ENCODE measurements around the gene ADAMTS8. TPM values are rescaled to one million over a fixed set of nuclear protein-coding genes. Genes with fewer than 3 reads are reported as not detected.

The ADAMTS8 gene
- total RNA-seq, 6 experiments from 2014 or later, result 0.11 TPM; not detected in 5

DNA sequence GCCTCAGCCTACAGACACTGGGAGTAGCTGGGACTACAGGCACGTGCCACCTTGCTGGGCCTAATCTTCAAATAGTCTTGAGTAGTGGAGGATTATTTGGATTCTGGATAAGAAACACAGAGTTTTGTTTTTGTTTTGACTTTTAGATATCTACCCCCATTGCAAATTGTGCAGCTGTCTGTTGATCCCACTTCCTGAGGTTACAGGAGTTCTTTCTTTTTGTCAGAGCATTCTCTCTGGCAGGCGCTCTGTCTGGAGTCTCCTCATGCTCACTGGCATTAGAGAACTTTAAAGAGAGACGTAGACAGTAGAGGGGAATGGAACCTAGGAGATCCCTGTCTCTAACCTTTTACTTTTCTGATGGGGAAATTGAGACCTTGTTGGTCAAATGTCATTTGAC, 7.8 kb upstream of the ADAMTS8 start:
- ATAC-seq, result no peak

GRCh38 chr11:130435671-130436070, 7.3 kb upstream of the ADAMTS8 start:
- intact Hi-C loops (cut with DNase I), result loop anchor here in 1 of 2 donors (10.0 kb wide), 1 partner anchor 229 kb away; no protein-coding TSS in a partner anchor
- no peak for ATAC-seq

More for the DNA sequence above, 7.8 kb upstream of the ADAMTS8 start:
- no peaks in the 10 kb centered on the region for H3K36me3 ChIP-seq
- H3K27ac ChIP-seq, result no peak overlapping the region
- WGBS (ENCODE audit: insufficient coverage, low coverage, low lambda C conversion rate, missing lambda C conversion rate), result 44% methylated on average over 3 of the region's 3 CpGs
- no peak for DNase-seq
- H3K27me3 ChIP-seq, result no peaks in the 10 kb centered on the region
- intact Hi-C loops (cut with DNase I), result loop anchor here in 1 of 2 donors (10.0 kb wide), 1 partner anchor 229 kb away; no protein-coding TSS in a partner anchor
- H3K4me1 ChIP-seq, result no peaks in the 10 kb centered on the region
- TF ChIP-seq, protein P1, sequence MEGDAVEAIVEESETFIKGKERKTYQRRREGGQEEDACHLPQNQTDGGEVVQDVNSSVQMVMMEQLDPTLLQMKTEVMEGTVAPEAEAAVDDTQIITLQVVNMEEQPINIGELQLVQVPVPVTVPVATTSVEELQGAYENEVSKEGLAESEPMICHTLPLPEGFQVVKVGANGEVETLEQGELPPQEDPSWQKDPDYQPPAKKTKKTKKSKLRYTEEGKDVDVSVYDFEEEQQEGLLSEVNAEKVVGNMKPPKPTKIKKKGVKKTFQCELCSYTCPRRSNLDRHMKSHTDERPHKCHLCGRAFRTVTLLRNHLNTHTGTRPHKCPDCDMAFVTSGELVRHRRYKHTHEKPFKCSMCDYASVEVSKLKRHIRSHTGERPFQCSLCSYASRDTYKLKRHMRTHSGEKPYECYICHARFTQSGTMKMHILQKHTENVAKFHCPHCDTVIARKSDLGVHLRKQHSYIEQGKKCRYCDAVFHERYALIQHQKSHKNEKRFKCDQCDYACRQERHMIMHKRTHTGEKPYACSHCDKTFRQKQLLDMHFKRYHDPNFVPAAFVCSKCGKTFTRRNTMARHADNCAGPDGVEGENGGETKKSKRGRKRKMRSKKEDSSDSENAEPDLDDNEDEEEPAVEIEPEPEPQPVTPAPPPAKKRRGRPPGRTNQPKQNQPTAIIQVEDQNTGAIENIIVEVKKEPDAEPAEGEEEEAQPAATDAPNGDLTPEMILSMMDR (IDR thresholded peaks at IDR 0.05), result no peak
- no peak for TF ChIP-seq POLR2A (IDR thresholded peaks at IDR 0.05)
- H3K4me3 ChIP-seq, result no peak overlapping the region
- H3K9me3 ChIP-seq, result no peaks in the 10 kb centered on the region

GRCh38 chr11:130434521-130435223, 6.3 kb upstream of the ADAMTS8 start:
- Histone ChIP-seq H3K36me3 (no peaks in the 10 kb centered on the region), H3K27ac (peak overlapping the region; percentile 24 to 62 (median 41)), H3K4me1 (no peaks in the 10 kb centered on the region), H3K4me3 (peak overlapping the region; percentile 51 to 68 (median 58)), H3K9me3 (no peaks in the 10 kb centered on the region), H3K27me3 (peaks cover 0 to 6% of the 10 kb centered on the region in 2 donors)
- peak; percentile 73 to 79 (median 74) for DNase-seq
- 1% methylated on average over 17 of the region's 20 CpGs for whole genome bisulfite sequencing (ENCODE audit: insufficient coverage, low coverage, low lambda C conversion rate, missing lambda C conversion rate)
- no peak for TF ChIP-seq POLR2A (IDR thresholded peaks at IDR 0.05)
- TF ChIP-seq, protein P1 (IDR thresholded peaks at IDR 0.05), result peak; percentile 68 to 87 (median 78)
- intact Hi-C loops (cut with DNase I), result loop anchor here in 1 of 2 donors (10.0 kb wide), 1 partner anchor 230 kb away; no protein-coding TSS in a partner anchor
- ATAC-seq, result peak; percentile 96 to 98 (median 97)

More at GRCh38 chr11:130435671-130436070, 7.3 kb upstream of the ADAMTS8 start:
- Histone ChIP-seq H3K9me3 (no peaks in the 10 kb centered on the region), H3K36me3 (no peaks in the 10 kb centered on the region), H3K27me3 (no peaks in the 10 kb centered on the region), H3K4me1 (no peaks in the 10 kb centered on the region), H3K27ac (no peak overlapping the region), H3K4me3 (no peak overlapping the region)
- no peak for DNase-seq
- 33% methylated on average over 4 of the region's 4 CpGs for WGBS (ENCODE audit: insufficient coverage, low coverage, low lambda C conversion rate, missing lambda C conversion rate)
- TF ChIP-seq, protein P1 (IDR thresholded peaks at IDR 0.05), result no peak
- TF ChIP-seq POLR2A (IDR thresholded peaks at IDR 0.05), result no peak

- intact Hi-C loops (cut with DNase I), result loop anchor here in 1 of 2 donors (10.0 kb wide), 1 partner anchor 231 kb away; no protein-coding TSS in a partner anchor
- no peaks in the 10 kb centered on the region for H3K9me3 ChIP-seq
- no peaks in the 10 kb centered on the region for H3K36me3 ChIP-seq
- ATAC-seq, result no peak
- TF ChIP-seq, protein P1 (IDR thresholded peaks at IDR 0.05), result no peak
- TF ChIP-seq POLR2A (IDR thresholded peaks at IDR 0.05), result no peak
- no peak overlapping the region for H3K4me3 ChIP-seq
- no peak overlapping the region for H3K27ac ChIP-seq
- H3K27me3 ChIP-seq, result peaks cover 0 to 9% of the 10 kb centered on the region in 2 donors
- H3K4me1 ChIP-seq, result no peaks in the 10 kb centered on the region
- no peak for DNase-seq
- WGBS (ENCODE audit: insufficient coverage, low coverage, low lambda C conversion rate, missing lambda C conversion rate), result 72% methylated on average over 4 of the region's 4 CpGs
Observed at GRCh38 chr11:130433357-130433756, 4.9 kb upstream of the ADAMTS8 start.

Data from right lobe of liver (tissue), 6 donors.